Astrocyte of the cerebellum (primary cell): ENCODE data around the gene PCDH1.
"Not testable (repeated sequence)": the region's sequence is repeated elsewhere in the genome, so short reads cannot be mapped to it uniquely, and the experiment has no call there.

Experiments
- DNase-seq: peaks from one replicate; pipeline ENCODE4 v3.0.0-alpha.2; 2011; ENCODE audit warnings: low read depth
- H3K4me3 ChIP-seq: 2 replicates; pipeline ENCODE4 v1.5.1; 2011; ENCODE audit warnings: mild to moderate bottlenecking, low read depth, low read length, moderate library complexity
- in situ Hi-C: cut with HindIII; loops from 2 replicates; pipeline ENCODE4 v1.10.0; 2017; ENCODE audit warnings: low sequenced_read_pairs
- TF ChIP-seq, protein P1 (sequence below): IDR thresholded peaks from 2 replicates; pipeline ENCODE4 v1.5.1; 2012; ENCODE audit warnings: low read length, low read depth, moderate library complexity, mild to moderate bottlenecking; ENCODE audit errors: missing control alignments

The PCDH1 gene

DNA sequence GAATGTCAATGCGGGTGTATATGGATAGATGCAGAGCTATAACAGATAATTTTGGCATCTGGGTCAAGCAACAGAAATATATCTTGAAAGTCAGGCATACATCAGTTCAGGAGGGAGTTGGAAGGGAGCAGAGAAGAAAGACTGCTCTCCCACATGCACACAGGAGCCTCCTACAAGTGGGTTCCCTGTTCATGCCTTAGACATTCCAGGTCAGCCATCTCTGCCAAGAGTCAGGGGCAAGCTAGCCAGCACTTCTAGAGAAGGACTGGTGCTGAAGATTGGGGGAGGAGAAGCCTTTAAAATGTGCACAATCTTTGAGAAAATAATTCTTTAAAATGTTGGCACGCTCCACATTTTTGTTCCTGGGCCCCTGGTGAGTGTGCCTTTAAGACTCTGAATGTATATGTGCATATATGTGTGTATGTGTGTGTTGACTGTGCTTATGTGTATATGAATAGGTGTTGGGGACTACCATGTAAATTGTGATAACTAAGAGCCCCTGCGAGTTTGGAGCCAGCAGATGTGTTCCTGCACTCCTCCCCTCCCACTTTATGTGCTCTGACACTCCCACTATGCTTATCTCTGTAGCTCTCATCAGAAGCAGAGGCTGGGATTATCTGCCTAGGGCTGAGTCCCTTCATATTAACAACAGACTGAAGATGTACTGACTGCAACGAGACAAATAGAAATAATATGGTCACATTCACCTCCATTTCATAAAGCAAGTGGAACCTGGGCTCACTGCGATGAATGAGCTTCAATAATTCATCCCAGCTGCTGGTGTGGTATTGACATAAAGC lies 24.0 kb upstream of the PCDH1 start:
- in situ Hi-C loops, result no loop called here
- TF ChIP-seq, protein P1, sequence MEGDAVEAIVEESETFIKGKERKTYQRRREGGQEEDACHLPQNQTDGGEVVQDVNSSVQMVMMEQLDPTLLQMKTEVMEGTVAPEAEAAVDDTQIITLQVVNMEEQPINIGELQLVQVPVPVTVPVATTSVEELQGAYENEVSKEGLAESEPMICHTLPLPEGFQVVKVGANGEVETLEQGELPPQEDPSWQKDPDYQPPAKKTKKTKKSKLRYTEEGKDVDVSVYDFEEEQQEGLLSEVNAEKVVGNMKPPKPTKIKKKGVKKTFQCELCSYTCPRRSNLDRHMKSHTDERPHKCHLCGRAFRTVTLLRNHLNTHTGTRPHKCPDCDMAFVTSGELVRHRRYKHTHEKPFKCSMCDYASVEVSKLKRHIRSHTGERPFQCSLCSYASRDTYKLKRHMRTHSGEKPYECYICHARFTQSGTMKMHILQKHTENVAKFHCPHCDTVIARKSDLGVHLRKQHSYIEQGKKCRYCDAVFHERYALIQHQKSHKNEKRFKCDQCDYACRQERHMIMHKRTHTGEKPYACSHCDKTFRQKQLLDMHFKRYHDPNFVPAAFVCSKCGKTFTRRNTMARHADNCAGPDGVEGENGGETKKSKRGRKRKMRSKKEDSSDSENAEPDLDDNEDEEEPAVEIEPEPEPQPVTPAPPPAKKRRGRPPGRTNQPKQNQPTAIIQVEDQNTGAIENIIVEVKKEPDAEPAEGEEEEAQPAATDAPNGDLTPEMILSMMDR, result no peak
- no peak for DNase-seq
- H3K4me3 ChIP-seq, result no peak overlapping the region

DNA sequence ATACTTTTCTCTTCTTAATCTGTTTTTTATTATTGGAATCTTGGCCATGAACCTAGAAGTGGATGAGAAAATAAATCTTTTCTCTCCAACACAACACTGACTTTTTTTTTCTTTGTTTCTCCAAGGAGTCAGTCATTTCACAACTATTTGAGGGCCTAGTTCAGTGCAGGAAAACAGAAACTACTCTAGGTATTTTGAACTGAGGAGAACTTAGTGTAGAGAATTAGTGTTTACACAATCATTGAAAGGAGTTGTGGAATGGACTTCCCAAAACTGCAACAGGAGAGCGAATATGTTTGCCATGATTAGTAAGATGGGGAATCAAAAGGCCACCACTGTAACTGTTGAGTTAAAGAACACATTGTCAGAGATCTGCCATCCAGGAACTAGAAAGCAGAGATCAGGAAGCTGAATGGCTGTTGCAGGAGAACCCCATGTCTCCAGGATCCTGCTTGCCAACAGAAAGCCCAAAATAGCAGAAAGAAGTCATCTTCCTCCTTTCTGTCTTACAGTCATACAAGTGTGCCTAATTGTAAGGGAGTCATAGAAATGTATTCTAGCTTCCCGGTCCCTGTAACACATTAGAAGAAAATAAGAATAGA lies 20.3 kb upstream of the PCDH1 start:
- no peak for DNase-seq
- TF ChIP-seq, protein P1, result no peak
- in situ Hi-C loops, result no loop called here
- no peak overlapping the region for H3K4me3 ChIP-seq

DNA sequence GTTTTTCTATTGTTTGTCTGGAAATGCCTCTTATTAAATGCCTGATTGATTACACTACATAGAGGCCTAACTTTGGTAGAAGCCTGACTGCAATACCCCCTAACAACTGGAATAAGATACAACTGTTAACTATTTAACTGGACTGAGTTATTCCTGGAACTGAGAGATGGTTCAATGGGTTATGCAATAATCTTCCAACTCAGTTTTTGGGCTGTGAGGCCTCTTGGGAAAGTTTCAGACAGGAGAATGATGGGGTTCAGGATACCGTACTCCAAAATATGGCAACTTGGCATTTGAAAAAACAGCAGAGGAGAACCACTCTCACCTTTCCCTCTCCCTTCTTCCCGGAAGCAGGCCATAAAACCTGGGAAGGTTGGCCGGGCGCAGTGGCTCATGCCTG lies 19.2 kb upstream of the PCDH1 start:
- TF ChIP-seq, protein P1, result no peak
- no peak overlapping the region for H3K4me3 ChIP-seq
- no peak for DNase-seq
- in situ Hi-C loops, result no loop called here

DNA sequence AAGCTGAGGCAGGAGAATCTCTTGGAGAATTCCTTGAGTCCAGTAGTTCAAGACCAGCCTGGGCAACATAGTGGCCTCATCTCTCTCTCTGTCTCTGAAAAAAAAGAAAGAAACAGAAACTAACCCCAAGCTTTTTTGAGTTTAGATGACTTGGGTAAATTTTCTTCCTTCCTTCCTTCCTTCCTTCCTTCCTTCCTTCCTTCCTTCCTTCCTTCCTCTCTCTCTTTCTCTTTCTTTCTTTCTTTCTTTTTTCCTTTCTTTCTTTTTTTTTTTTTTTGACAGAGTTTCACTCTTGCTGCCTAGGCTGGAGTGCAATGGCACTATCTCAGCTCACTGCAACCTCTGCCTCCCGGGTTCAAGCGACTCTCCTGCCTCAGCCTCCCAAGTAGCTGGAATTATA lies 12.2 kb upstream of the PCDH1 start:
- in situ Hi-C loops, H3K4me3 ChIP-seq, DNase-seq: not testable (repeated sequence)

DNA sequence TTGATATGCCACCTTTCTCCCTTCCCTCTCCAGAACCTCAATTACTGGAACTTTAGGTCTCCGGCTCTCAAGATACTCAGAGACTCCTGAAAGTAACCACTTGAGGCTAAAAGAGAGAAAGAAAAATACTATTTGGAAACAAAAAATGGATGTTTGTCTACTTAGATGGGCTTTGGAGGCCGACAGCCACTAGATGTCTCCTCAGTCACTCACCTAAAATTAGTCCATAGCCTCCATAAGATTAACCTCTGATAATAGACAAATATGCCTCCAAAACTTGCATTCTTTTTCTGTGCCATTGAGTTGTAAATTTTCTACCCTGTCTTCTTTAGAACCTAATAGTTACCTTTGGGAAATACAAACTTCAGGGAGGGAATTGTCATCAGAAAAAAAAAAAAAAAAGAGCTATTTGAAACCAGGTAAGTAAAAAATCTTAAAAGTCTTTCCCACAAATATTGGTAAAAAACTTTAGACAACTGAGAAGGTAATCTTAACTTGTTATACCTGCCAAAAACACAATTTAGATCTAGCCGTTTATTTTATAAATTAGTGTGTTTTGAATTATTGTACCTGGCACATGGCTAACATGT lies 11.2 kb upstream of the PCDH1 start:
- TF ChIP-seq, protein P1, result peak; percentile 55
- no peak overlapping the region for H3K4me3 ChIP-seq
- in situ Hi-C loops, result no loop called here
- no peak for DNase-seq

DNA sequence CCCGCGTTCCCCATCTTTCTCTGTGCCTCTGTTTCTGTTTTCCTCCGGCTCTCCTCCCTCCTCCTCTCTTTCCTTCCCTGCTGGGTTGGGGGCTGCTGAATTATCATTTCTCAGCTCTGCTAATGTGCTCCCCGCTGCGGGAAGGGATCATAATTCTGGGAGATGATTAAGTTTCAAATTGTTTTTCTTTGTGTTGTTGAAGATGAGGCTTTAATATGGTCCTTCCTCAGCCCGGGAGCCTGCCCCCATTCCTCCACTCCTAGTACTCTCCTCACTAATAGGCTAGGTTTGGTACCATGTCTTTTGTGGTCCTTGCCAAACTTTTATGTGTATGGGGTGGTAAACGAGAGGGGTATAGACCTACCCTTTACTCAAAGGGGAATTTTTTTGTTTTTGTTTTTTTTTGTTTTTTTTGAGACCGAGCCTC lies 5.7 kb upstream of the PCDH1 start:
- DNase-seq, result no peak
- H3K4me3 ChIP-seq, result no peak overlapping the region
- in situ Hi-C loops, result no loop called here
- TF ChIP-seq, protein P1, result no peak
